ENCODE results near the gene RIOX2. TPM values are rescaled to one million over a fixed set of nuclear protein-coding genes. Genes with fewer than 3 reads are reported as not detected.
"Not testable (repeated sequence)": the region's sequence is repeated elsewhere in the genome, so short reads cannot be mapped to it uniquely, and the experiment has no call there.

Gene RIOX2
- 39.4 and 43.1 TPM in 2 replicates for total RNA-seq (2014; rRNA removed; shearing (Covaris generic))
- polyA plus RNA-seq (2015; cell fraction: cytosol; rRNA removed), result 23.8 and 26.5 TPM in 2 replicates
- 33.2 and 40.0 TPM in 2 replicates for polyA plus RNA-seq (2015; cell fraction: nucleus; rRNA removed)

- peak; percentile 60 for DNase-seq (ENCODE audit: low read depth)
Measured at GRCh38 chr3:97971679-97972567, at the start of gene RIOX2. RIOX2 (minus strand) TSS chr3:97972431; CDS start chr3:97967593, 4,838 bp downstream.

GRCh38 chr3:98020412-98020811, 48.2 kb upstream of the RIOX2 start:
- DNase-seq (ENCODE audit: low read depth), result no peak

GRCh38 chr3:98018301-98018700, 46.1 kb upstream of the RIOX2 start:
- no peak for DNase-seq (ENCODE audit: low read depth)

GRCh38 chr3:98014268-98014585, 42.0 kb upstream of the RIOX2 start:
- no peak for DNase-seq (ENCODE audit: low read depth)

- no peak for DNase-seq (ENCODE audit: low read depth)
Measured at GRCh38 chr3:98013411-98014267, 41.4 kb upstream of the RIOX2 start.

GRCh38 chr3:98012979-98013378, 40.7 kb upstream of the RIOX2 start:
- no peak for DNase-seq (ENCODE audit: low read depth)

GRCh38 chr3:98010883-98011449, 38.7 kb upstream of the RIOX2 start:
- not testable (repeated sequence) for DNase-seq (ENCODE audit: low read depth)

- no peak for DNase-seq (ENCODE audit: low read depth)
Measured at GRCh38 chr3:98010194-98010882, 38.1 kb upstream of the RIOX2 start.

- DNase-seq (ENCODE audit: low read depth), result no peak
Measured at GRCh38 chr3:98008855-98009254, 36.6 kb upstream of the RIOX2 start.

- no peak for DNase-seq (ENCODE audit: low read depth)
Measured at GRCh38 chr3:98005438-98005837, 33.2 kb upstream of the RIOX2 start.

- DNase-seq (ENCODE audit: low read depth), result no peak
Measured at GRCh38 chr3:98004721-98005120, 32.5 kb upstream of the RIOX2 start.

GRCh38 chr3:98003306-98003969, 31.2 kb upstream of the RIOX2 start:
- DNase-seq (ENCODE audit: low read depth), result no peak

- no peak for DNase-seq (ENCODE audit: low read depth)
Measured at GRCh38 chr3:98002717-98003116, 30.5 kb upstream of the RIOX2 start.

GRCh38 chr3:97999994-98000393, 27.8 kb upstream of the RIOX2 start:
- DNase-seq (ENCODE audit: low read depth), result no peak

- DNase-seq (ENCODE audit: low read depth), result no peak
Measured at GRCh38 chr3:97999103-97999502, 26.9 kb upstream of the RIOX2 start.

- no peak for DNase-seq (ENCODE audit: low read depth)
Measured at GRCh38 chr3:97996988-97997387, 24.8 kb upstream of the RIOX2 start.

- DNase-seq (ENCODE audit: low read depth), result no peak
Measured at GRCh38 chr3:97994328-97994945, 22.2 kb upstream of the RIOX2 start.

- DNase-seq (ENCODE audit: low read depth), result no peak
Measured at GRCh38 chr3:97993526-97993925, 21.3 kb upstream of the RIOX2 start.

- no peak for DNase-seq (ENCODE audit: low read depth)
Measured at GRCh38 chr3:97992547-97993173, 20.4 kb upstream of the RIOX2 start.

GRCh38 chr3:97991293-97991682, 19.1 kb upstream of the RIOX2 start:
- DNase-seq (ENCODE audit: low read depth), result no peak

All from HT1080 (cell line).